Panc1 (cell line): ENCODE results near the gene COIL. TPM values are rescaled to one million over a fixed set of nuclear protein-coding genes. Genes with fewer than 3 reads are reported as not detected.

ENCODE experiments used
- ATAC-seq: fragments of 200-7000 bp; cut with Tn5 transposase; 2 replicates; pipeline ENCODE4 v1.9.1; 2020; ENCODE audit warnings: mild to moderate bottlenecking, moderate library complexity
- BruUV-seq: library from RNA; stranded (reverse); fragments of 400-500 nt; replicated peaks from 2 replicates; lab custom pipeline; 2021; lab: Mats Ljungman, UMichigan
- CTCF ChIA-PET: fragments of 300-600 bp; sonication (Branson Sonifier 250); formaldehyde crosslinking; loops from one replicate; lab custom pipeline; 2022; ENCODE audit warnings: antibody characterized with exemption; lab: Charles Lee
- POLR2A ChIA-PET: fragments of 300-600 bp; sonication (Branson Sonifier 250); formaldehyde crosslinking; loops from one replicate; lab custom pipeline; 2022; ENCODE audit warnings: antibody characterized with exemption; lab: Charles Lee
- DNase-seq: peaks from one replicate; pipeline ENCODE4 v3.0.0-alpha.2; 2010; ENCODE audit warnings: low read depth, low spot score
- H3K27ac ChIP-seq: 2 replicates; pipeline ENCODE4 v1.5.1; 2011; ENCODE audit warnings: mild to moderate bottlenecking, low read length, inconsistent platforms
- H3K27me3 ChIP-seq: fragments of 200-500 bp; sonication (Bioruptor generic); 2 replicates; pipeline ENCODE4 v1.6.0; 2014; ENCODE audit warnings: low read length, inconsistent platforms; ENCODE audit not compliant: control insufficient read depth, insufficient read depth
- H3K36me3 ChIP-seq: fragments of 200-500 bp; sonication (Bioruptor generic); 2 replicates; pipeline ENCODE4 v1.5.1; 2014; ENCODE audit warnings: inconsistent platforms, mild to moderate bottlenecking, low read length, moderate library complexity; ENCODE audit not compliant: control insufficient read depth, insufficient read depth
- H3K4me1 ChIP-seq: 2 replicates; pipeline ENCODE4 v1.5.1; 2011; ENCODE audit warnings: inconsistent platforms, mild to moderate bottlenecking, low read length, moderate library complexity; ENCODE audit not compliant: control insufficient read depth, insufficient read depth
- H3K4me3 ChIP-seq, 2 experiments: 2 replicates each; pipeline ENCODE4 v1.5.1; 2011 to 2012; ENCODE audit warnings: low read depth in 2 of 2, low read length in 2 of 2, mild to moderate bottlenecking in 2 of 2, inconsistent platforms in 1 of 2, moderate library complexity in 1 of 2
- H3K9me3 ChIP-seq: fragments of 200-500 bp; sonication (Bioruptor generic); 2 replicates; pipeline ENCODE4 v1.5.1; 2014; ENCODE audit warnings: low read depth, mild to moderate bottlenecking, inconsistent platforms, low read length, moderate library complexity; ENCODE audit not compliant: control insufficient read depth, insufficient read depth
- CTCF ChIP-seq: fragments of 450-650 bp; IDR thresholded peaks from 2 replicates; pipeline ENCODE4 v1.5.1; 2017; ENCODE audit warnings: mild to moderate bottlenecking
- POLR2AphosphoS5 ChIP-seq: IDR thresholded peaks from 2 replicates; pipeline ENCODE4 v1.6.1; 2012; ENCODE audit warnings: mild to moderate bottlenecking, low read depth, low read length, moderate library complexity
- REST ChIP-seq, 2 experiments: IDR thresholded peaks; 2 replicates each; pipeline ENCODE4 v1.6.1; 2011 to 2012; ENCODE audit warnings: low read depth in 2 of 2, control low read depth in 1 of 2, low read length in 1 of 2, mild to moderate bottlenecking in 1 of 2, moderate library complexity in 1 of 2; ENCODE audit not compliant: insufficient read depth in 1 of 2
- SIN3A ChIP-seq: IDR thresholded peaks from 2 replicates; pipeline ENCODE4 v1.6.1; 2012; ENCODE audit warnings: low read depth, mild to moderate bottlenecking, low read length, moderate library complexity, borderline replicate concordance; ENCODE audit not compliant: insufficient read depth
- TCF7L2 ChIP-seq: IDR thresholded peaks from 2 replicates; pipeline ENCODE4 v1.6.1; 2011; ENCODE audit warnings: mild to moderate bottlenecking, low read depth, low read length, inconsistent platforms
- in situ Hi-C: cut with HindIII; loops from 2 replicates; pipeline ENCODE4 v1.10.0; 2016; ENCODE audit warnings: low sequenced_read_pairs, low pct_unique_long_range_greater_than_20kb
- intact Hi-C: fragments of 100-400 bp; cut with micrococcal nuclease; formaldehyde crosslinking; loops from one replicate; pipeline ENCODE4 v1.10.0; 2022; ENCODE audit not compliant: unreplicated experiment
- total RNA-seq: library from RNA; stranded (reverse); gene quantifications from one replicate; pipeline ENCODE4 v1.2.1, GENCODE V29; 2021; ENCODE audit not compliant: unreplicated experiment

Gene COIL
- total RNA-seq, 1 experiment from 2014 or later: 32.9 TPM

- intact Hi-C loops: no loop called here
- in situ Hi-C loops: no loop called here
- Histone ChIP-seq H3K27ac (no peak overlapping the region), H3K4me1 (no peaks in the 10 kb centered on the region), H3K27me3 (no peaks in the 10 kb centered on the region), H3K36me3 (peaks cover 23% of the 10 kb centered on the region), H3K9me3 (no peaks in the 10 kb centered on the region), H3K4me3 (no peak overlapping the region)
- ChIA-PET CTCF (no interaction called here), POLR2A (no interaction called here)
- no peak for TF ChIP-seq TCF7L2
- TF ChIP-seq CTCF: no peak
- TF ChIP-seq SIN3A: no peak
- no peak for TF ChIP-seq REST (IDR thresholded peaks at IDR 0.05; ENCODE audit: insufficient read depth in 1 of 2, low read depth in 2 of 2, low read length in 1 of 2)
- no peak for TF ChIP-seq POLR2AphosphoS5
- TSS peak; percentile 18 for BruUV-seq
- DNase-seq: no peak
- no peak for ATAC-seq
Observed at GRCh38 chr17:56948491-56948890, 12.4 kb downstream of the COIL start.

GRCh38 chr17:56947741-56948140, 13.1 kb downstream of the COIL start:
- Histone ChIP-seq H3K27ac (no peak overlapping the region), H3K27me3 (no peaks in the 10 kb centered on the region), H3K9me3 (no peaks in the 10 kb centered on the region), H3K4me1 (no peaks in the 10 kb centered on the region), H3K4me3 (no peak overlapping the region), H3K36me3 (peaks cover 28% of the 10 kb centered on the region)
- in situ Hi-C loops: no loop called here
- intact Hi-C loops: no loop called here
- no TSS peak for BruUV-seq
- CTCF ChIA-PET: no interaction called here
- no peak for DNase-seq
- no peak for ATAC-seq
- POLR2A ChIA-PET: no interaction called here
- TF ChIP-seq CTCF (no peak), SIN3A (no peak), POLR2AphosphoS5 (no peak), TCF7L2 (no peak), REST (IDR thresholded peaks at IDR 0.05; ENCODE audit: insufficient read depth in 1 of 2, low read depth in 2 of 2, low read length in 1 of 2) (no peak)
